Tibial nerve (tissue), 4 donors: Measurements from ENCODE around the gene CRYBG1. TPM values are rescaled to one million over a fixed set of nuclear protein-coding genes. Genes with fewer than 3 reads are reported as not detected.

Experiments
- DNase-seq, 2 donors: peaks; one replicate each; pipeline ENCODE4 v3.0.0-alpha.2; 2019; ENCODE audit warnings: low spot score in 2 of 2
- H3K27ac ChIP-seq, 4 donors: fragments of 200-600 bp; sonication (generic) in 3 of 4; one replicate each; pipeline ENCODE4 v1.5.1; 2017 to 2019; ENCODE audit warnings: mild to moderate bottlenecking in 1 of 4
- H3K27me3 ChIP-seq, 2 donors: fragments of 200-600 bp; sonication (generic) in 1 of 2; one replicate each; pipeline versions ENCODE4 v1.5.1 to v1.6.0; 2017 to 2019
- H3K36me3 ChIP-seq, 3 donors: fragments of 200-600 bp; sonication (generic); one replicate each; pipeline ENCODE4 v1.5.1; 2018 to 2019
- H3K4me1 ChIP-seq, 4 donors: fragments of 200-600 bp; sonication (generic) in 3 of 4; one replicate each; pipeline ENCODE4 v1.5.1; 2017 to 2019
- H3K4me3 ChIP-seq, 4 donors: fragments of 200-600 bp; sonication (generic) in 3 of 4; one replicate each; pipeline ENCODE4 v1.5.1; 2017 to 2019; ENCODE audit warnings: mild to moderate bottlenecking in 1 of 4, moderate library complexity in 1 of 4
- H3K9me3 ChIP-seq, 4 donors: fragments of 200-600 bp; sonication (generic) in 3 of 4; one replicate each; pipeline ENCODE4 v1.5.1; 2017 to 2019
- EP300 ChIP-seq, 2 donors: sonication (generic); formaldehyde crosslinking; IDR thresholded peaks; one replicate each; pipeline ENCODE4 v1.6.1; 2017; ENCODE audit warnings: antibody characterized with exemption in 2 of 2, mild to moderate bottlenecking in 1 of 2
- POLR2A ChIP-seq, 2 donors: fragments of 450-650 bp; IDR thresholded peaks; one replicate each; pipeline ENCODE4 v1.6.1; 2017; ENCODE audit warnings: antibody characterized with exemption in 2 of 2, mild to moderate bottlenecking in 2 of 2, moderate library complexity in 2 of 2
- WGBS, 2 donors: methylation state at CpG; one replicate each; pipeline ENCODE4 v1.1.5; 2018; 5-methylcytosine and 5-hydroxymethylcytosine counted together
- total RNA-seq, 4 donors: library from RNA; depleted of rRNA; stranded (reverse); fragments of >200 nt; gene quantifications; one replicate each; pipeline ENCODE4 v1.1.0, GENCODE V29; 2016
- TF ChIP-seq, protein P1 (sequence below), 5 experiments: fragments of 200-600 bp in 3 of 5; fragments of 450-650 bp in 2 of 5; sonication (generic) in 3 of 5; IDR thresholded peaks; one replicate each; pipeline ENCODE4 v1.5.1; 2016 to 2019; ENCODE audit warnings: antibody characterized with exemption in 5 of 5, mild to moderate bottlenecking in 3 of 5, moderate library complexity in 2 of 5

The CRYBG1 gene
- total RNA-seq, 4 donors from 2014 or later = 5.9 to 15.3 (median 8.1) TPM

DNA sequence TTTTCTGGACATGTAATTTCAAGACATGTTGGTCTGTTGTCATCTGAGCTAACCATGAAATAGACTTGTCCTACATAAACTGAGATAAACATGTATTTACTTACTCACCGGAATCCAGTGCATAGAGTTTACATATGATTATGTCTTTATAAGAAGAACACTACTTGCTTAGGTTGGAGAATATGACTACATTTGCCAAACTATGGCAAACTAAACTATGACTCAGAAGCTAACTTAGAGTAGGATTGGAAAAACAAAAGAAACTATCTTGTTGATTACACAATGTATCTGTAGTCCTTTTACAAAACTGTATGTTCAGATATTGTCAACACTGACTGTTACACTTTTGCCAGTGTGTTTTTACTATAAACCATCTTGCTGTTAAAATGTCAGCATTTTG lies 113.3 kb downstream of the CRYBG1 start:
- Histone ChIP-seq H3K9me3 (no peaks in the 10 kb centered on the region), H3K4me3 (no peak overlapping the region), H3K27ac (no peak overlapping the region), H3K36me3 (no peaks in the 10 kb centered on the region), H3K4me1 (no peaks in the 10 kb centered on the region), H3K27me3 (no peaks in the 10 kb centered on the region)
- DNase-seq = no peak
- TF ChIP-seq, protein P1, sequence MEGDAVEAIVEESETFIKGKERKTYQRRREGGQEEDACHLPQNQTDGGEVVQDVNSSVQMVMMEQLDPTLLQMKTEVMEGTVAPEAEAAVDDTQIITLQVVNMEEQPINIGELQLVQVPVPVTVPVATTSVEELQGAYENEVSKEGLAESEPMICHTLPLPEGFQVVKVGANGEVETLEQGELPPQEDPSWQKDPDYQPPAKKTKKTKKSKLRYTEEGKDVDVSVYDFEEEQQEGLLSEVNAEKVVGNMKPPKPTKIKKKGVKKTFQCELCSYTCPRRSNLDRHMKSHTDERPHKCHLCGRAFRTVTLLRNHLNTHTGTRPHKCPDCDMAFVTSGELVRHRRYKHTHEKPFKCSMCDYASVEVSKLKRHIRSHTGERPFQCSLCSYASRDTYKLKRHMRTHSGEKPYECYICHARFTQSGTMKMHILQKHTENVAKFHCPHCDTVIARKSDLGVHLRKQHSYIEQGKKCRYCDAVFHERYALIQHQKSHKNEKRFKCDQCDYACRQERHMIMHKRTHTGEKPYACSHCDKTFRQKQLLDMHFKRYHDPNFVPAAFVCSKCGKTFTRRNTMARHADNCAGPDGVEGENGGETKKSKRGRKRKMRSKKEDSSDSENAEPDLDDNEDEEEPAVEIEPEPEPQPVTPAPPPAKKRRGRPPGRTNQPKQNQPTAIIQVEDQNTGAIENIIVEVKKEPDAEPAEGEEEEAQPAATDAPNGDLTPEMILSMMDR (IDR thresholded peaks at IDR 0.05) = no peak
- TF ChIP-seq EP300 (IDR thresholded peaks at IDR 0.05) (no peak), POLR2A (IDR thresholded peaks at IDR 0.05) (no peak)
- WGBS, 2 donors = 73 to 77% methylated on average over 1 of the region's 1 CpG

DNA sequence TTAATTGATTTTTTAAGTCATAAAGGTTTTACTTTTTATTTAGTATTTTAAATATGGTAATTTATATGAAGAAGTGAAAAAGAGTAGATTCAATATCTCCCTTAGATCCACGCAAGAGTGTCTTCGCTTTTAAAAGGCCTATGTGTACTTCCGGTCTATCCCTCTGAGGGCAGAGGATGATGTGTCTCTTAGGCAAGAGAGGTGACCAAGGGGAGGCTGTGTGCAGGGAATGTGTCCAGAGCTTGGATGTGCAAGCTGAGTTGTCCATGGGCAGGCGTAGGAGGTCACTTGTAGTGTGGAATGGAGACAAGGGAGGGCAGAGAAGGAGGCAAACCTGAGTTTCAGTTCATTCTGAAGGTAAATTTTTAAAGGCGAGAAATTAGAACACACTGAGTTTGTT lies 113.9 kb downstream of the CRYBG1 start:
- 91% methylated on average over 5 of the region's 5 CpGs for WGBS, 2 donors
- Histone ChIP-seq H3K36me3 (no peaks in the 10 kb centered on the region), H3K4me3 (no peak overlapping the region), H3K4me1 (no peaks in the 10 kb centered on the region), H3K27ac (no peak overlapping the region), H3K27me3 (no peaks in the 10 kb centered on the region), H3K9me3 (no peaks in the 10 kb centered on the region)
- DNase-seq = no peak
- TF ChIP-seq, protein P1 (IDR thresholded peaks at IDR 0.05) = no peak
- TF ChIP-seq POLR2A (IDR thresholded peaks at IDR 0.05) (no peak), EP300 (IDR thresholded peaks at IDR 0.05) (no peak)

GRCh38 chr6:106475284-106475683 lies 114.8 kb downstream of the CRYBG1 start:
- DNase-seq = no peak
- no peaks in the 10 kb centered on the region for H3K27me3 ChIP-seq
- 56 to 59% methylated on average over 6 of the region's 6 CpGs for WGBS, 2 donors
- no peak overlapping the region for H3K27ac ChIP-seq
- H3K4me1 ChIP-seq = no peaks in the 10 kb centered on the region
- no peak overlapping the region for H3K4me3 ChIP-seq
- H3K9me3 ChIP-seq = no peaks in the 10 kb centered on the region
- H3K36me3 ChIP-seq = no peaks in the 10 kb centered on the region
- TF ChIP-seq POLR2A (IDR thresholded peaks at IDR 0.05) = no peak
- TF ChIP-seq, protein P1 (IDR thresholded peaks at IDR 0.05) = no peak
- no peak for TF ChIP-seq EP300 (IDR thresholded peaks at IDR 0.05)

GRCh38 chr6:106476331-106477105 lies 116.0 kb downstream of the CRYBG1 start:
- H3K4me1 ChIP-seq = no peaks in the 10 kb centered on the region
- no peak overlapping the region for H3K4me3 ChIP-seq
- DNase-seq = no peak
- no peaks in the 10 kb centered on the region for H3K36me3 ChIP-seq
- no peak overlapping the region for H3K27ac ChIP-seq
- no peaks in the 10 kb centered on the region for H3K27me3 ChIP-seq
- TF ChIP-seq, protein P1 (IDR thresholded peaks at IDR 0.05) = no peak
- TF ChIP-seq POLR2A (IDR thresholded peaks at IDR 0.05) (no peak), EP300 (IDR thresholded peaks at IDR 0.05) (no peak)
- 76 to 89% methylated on average over 2 of the region's 2 CpGs for WGBS, 2 donors
- no peaks in the 10 kb centered on the region for H3K9me3 ChIP-seq

GRCh38 chr6:106477146-106477545 lies 116.6 kb downstream of the CRYBG1 start:
- TF ChIP-seq, protein P1 (IDR thresholded peaks at IDR 0.05) = no peak
- TF ChIP-seq EP300 (IDR thresholded peaks at IDR 0.05) = no peak
- TF ChIP-seq POLR2A (IDR thresholded peaks at IDR 0.05) = no peak
- 51 to 62% methylated on average over 3 of the region's 3 CpGs for WGBS, 2 donors

More at GRCh38 chr6:106477146-106477545, 116.6 kb downstream of the CRYBG1 start:
- no peak for DNase-seq
- H3K27ac ChIP-seq = no peak overlapping the region
- no peak overlapping the region for H3K4me3 ChIP-seq
- H3K4me1 ChIP-seq = no peaks in the 10 kb centered on the region
- no peaks in the 10 kb centered on the region for H3K9me3 ChIP-seq
- H3K36me3 ChIP-seq = no peaks in the 10 kb centered on the region
- no peaks in the 10 kb centered on the region for H3K27me3 ChIP-seq
